ENCODE data around the gene OIP5.
"Not testable (repeated sequence)": the region's sequence is repeated elsewhere in the genome, so short reads cannot be mapped to it uniquely, and the experiment has no call there.

DNA sequence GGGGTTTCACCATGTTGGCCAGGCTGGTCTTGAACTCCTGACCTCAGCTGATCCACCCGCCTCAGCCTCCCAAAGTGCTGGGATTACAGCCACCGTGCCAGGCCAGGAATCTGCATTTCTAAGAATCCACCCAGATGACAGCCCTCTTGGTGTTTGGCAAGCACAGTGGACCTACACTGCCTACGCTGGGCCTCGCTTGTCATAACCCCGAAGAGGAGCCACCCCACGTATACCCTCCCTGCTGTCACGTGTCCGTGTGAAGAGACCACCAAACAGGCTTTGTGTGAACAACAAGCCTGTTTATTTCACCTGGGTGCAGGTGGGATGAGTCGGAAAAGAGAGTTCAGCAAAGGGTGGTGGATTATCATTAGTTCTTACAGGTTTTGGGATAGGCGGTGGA lies 50.0 kb downstream of the OIP5 start:
- TF ChIP-seq, protein P1, sequence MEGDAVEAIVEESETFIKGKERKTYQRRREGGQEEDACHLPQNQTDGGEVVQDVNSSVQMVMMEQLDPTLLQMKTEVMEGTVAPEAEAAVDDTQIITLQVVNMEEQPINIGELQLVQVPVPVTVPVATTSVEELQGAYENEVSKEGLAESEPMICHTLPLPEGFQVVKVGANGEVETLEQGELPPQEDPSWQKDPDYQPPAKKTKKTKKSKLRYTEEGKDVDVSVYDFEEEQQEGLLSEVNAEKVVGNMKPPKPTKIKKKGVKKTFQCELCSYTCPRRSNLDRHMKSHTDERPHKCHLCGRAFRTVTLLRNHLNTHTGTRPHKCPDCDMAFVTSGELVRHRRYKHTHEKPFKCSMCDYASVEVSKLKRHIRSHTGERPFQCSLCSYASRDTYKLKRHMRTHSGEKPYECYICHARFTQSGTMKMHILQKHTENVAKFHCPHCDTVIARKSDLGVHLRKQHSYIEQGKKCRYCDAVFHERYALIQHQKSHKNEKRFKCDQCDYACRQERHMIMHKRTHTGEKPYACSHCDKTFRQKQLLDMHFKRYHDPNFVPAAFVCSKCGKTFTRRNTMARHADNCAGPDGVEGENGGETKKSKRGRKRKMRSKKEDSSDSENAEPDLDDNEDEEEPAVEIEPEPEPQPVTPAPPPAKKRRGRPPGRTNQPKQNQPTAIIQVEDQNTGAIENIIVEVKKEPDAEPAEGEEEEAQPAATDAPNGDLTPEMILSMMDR (IDR thresholded peaks at IDR 0.05): not testable (repeated sequence)
- TF ChIP-seq EZH2 (IDR thresholded peaks at IDR 0.05; ENCODE audit: borderline replicate concordance, insufficient read depth, low read depth, low read length, poor library complexity, severe bottlenecking): not testable (repeated sequence)

Data from B cell (primary cell).